ENCODE measurements around the gene SYNGR4.

The SYNGR4 gene

DNA sequence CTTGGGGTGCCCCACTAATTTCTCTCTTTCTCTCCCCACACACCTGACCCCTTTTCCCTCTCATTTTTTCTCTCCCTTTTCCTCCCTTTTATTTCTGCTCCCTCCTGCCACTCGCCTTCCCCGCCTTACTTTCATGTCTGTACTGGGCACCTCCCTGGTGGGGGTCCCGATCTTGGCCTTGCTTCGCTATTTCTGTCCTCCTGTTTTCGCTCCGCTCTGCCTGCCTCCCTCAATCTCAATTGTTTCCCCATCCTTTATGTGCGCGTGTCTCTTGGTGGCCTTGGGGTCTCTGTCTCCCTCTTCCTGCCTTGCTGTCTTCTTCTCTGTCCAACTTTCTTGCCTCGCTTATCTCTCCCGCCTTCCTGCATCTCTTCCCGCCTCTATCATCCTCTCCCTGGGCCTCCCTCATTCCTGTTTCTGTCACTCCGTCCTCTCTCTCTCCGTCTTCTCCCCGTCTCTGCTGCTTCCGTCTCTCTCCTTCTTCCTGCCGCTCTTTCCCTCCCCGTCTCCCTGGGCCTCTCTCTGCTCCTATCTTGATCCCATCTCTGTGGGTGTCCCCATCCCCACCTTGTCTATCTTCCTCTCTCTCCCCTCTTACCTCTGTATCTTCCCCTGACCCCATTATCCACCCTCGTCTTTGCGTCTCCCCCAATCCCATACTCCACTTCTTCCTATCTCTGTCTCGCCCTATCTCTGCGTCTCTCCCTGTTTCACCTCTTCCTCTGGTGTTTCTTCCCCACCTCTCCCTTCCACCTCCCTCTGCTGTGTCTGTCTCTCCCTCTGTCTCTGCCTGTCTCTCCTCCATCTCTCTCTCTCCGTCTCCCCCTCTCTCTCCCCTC is 33.3 kb downstream of the SYNGR4 start:
- no peak for DNase-seq

DNA sequence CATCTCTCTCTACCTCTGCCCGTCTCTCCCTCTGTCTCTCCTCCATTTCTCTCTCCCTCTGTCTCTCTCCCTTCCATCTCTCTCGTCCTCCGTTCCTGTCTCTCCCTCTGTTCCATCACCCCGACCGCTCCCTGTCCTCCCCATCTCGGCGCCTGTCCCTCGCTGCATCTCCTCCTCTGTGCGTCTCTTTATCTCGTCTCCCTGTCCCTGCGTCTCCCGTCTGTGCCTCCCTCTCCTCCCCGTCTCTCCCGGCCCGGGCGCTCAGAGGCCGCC is 33.9 kb downstream of the SYNGR4 start:
- no peak for DNase-seq

DNA sequence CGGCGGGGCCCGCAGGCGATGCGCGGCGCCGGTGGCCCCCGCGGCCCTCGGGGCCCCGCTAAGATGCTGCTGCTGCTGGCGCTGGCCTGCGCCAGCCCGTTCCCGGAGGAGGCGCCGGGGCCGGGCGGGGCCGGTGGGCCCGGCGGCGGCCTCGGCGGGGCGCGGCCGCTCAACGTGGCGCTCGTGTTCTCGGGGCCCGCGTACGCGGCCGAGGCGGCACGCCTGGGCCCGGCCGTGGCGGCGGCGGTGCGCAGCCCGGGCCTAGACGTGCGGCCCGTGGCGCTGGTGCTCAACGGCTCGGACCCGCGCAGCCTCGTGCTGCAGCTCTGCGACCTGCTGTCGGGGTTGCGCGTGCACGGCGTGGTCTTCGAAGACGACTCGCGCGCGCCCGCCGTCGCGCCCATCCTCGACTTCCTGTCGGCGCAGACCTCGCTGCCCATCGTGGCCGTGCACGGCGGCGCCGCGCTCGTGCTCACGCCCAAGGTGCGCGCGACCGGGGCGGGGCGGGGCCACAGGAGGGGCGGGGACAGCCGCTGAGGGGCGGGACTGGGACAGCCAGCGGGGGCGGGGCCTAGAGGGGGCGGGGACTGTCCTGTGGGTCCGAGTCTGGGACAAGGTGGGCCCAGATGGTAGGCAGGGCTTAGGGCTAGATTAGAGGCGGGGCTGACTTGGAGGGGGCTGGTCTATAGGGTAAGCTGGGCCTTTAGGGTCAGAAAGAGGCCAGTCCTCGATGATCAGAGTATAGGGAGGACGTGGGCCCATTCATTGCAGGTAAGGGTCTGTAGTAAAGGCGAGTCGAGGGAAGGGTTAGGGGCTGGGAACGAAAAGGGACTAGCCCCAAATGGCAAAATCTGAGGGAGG is 34.4 kb downstream of the SYNGR4 start:
- DNase-seq = peak; percentile 71 to 91 (median 76)

DNA sequence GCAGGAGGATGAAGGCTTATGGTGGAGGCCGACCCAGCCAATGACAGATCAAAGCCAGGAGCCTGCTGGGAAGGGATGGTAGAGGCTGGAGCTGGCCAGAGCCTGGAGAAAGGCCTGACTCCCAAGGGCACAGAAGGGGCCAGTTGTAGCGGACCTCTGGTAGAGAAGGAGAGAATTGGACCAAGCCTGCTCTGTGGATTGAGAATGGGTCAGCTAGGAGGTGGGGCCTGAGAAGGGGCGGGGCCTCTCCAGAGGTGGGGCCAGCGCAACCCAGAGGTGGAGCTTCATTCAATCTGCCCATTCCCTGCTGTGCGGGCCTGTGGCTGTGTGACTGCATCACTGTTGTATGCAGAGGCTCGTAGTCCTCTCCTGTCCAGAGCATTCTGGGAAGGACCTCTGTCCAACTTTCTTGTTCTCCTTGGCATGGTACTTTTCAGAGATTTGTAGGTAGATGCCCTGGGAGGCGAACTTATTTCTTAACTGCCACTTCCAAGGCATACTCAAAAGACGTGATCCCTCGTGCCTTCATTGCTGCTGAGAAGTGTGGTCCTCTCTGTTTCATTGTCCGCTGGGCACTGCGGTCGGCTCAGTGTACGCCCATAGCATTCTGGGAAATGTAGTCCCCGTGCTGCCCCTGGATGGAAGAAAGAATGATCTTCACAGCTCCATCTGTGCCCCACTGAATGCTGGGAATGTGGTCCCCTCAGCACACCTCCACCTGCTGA is 36.0 kb downstream of the SYNGR4 start:
- DNase-seq = peak in 1 of 5 donors; percentile 29

DNA sequence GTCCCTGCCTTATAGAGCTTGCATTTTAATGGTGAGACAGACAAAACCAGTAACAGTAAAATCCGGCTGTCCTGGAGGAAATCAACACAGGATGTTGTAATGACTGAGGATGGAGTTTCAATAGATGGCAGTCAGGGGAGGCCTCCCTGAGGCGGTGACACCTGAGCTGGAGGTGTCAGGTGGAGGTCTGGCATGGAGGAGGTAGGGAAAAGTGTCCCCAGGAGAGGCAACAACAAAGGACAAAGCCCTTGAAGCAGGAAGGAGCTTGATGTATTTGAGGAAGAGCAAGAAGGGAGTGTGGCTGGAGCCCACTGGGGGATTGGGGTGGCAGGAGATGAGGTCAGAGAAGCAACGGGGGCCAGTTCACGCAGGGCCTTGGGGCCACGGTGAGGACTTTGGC is 37.1 kb downstream of the SYNGR4 start:
- DNase-seq = no peak

DNA sequence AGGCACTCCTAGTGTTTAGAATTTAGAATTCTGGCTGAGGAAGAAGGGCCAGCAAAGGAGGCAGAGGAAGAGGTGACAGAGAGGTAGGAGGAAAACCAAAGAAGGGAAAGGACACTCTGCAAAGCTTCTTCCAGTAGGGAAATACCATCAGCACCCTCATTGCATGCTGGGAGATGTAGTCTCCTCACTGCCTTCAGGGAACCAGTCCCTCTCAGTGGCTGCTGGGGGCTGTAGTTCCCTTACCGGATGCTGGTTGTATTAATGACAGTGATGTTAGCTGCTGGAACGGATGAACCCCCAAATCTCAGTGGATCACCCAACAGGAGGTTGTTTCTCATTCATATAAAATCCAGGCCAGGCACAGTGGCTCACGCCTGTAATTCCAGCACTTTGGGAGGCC is 39.4 kb downstream of the SYNGR4 start:
- DNase-seq = peak in 2 of 5 donors; percentile 21 to 50

DNA sequence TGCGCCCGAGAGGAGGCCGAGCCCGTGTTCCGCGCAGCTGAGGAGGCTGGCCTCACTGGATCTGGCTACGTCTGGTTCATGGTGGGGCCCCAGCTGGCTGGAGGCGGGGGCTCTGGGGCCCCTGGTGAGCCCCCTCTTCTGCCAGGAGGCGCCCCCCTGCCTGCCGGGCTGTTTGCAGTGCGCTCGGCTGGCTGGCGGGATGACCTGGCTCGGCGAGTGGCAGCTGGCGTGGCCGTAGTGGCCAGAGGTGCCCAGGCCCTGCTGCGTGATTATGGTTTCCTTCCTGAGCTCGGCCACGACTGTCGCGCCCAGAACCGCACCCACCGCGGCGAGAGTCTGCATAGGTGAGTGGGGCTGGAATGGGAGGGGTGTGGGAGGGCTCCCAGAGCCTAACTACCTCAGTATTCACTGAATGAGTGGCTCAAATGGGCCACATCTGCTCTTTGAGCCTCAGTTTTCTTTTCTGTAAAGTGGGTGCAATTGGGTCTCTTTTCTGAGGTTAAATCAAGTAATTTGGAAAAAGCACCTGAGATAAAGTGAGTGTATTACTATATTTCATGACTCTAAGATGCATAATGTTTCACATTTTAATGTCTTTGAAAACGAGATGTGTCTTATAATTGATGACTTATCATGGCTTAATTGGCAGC is 41.0 kb downstream of the SYNGR4 start:
- DNase-seq = no peak

DNA sequence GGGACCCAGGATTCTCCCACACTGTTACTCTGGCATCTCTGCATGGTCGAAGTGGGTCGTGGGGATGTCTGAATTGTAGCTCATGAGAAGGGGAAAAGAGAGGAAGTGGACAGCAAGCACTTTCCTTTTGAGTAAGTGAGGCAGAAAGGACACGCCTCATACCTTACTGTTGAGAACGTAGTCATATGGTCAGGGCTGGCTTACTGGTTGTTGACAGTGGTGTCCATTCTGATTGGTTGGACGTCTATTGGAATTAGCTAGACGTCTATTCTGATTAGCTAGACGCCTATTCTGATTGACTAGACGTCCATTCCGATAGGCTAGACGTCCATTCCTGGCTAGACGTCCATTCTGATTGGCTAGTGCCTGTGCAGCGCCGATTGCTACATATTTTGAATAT is 41.7 kb downstream of the SYNGR4 start:
- DNase-seq = no peak

DNA sequence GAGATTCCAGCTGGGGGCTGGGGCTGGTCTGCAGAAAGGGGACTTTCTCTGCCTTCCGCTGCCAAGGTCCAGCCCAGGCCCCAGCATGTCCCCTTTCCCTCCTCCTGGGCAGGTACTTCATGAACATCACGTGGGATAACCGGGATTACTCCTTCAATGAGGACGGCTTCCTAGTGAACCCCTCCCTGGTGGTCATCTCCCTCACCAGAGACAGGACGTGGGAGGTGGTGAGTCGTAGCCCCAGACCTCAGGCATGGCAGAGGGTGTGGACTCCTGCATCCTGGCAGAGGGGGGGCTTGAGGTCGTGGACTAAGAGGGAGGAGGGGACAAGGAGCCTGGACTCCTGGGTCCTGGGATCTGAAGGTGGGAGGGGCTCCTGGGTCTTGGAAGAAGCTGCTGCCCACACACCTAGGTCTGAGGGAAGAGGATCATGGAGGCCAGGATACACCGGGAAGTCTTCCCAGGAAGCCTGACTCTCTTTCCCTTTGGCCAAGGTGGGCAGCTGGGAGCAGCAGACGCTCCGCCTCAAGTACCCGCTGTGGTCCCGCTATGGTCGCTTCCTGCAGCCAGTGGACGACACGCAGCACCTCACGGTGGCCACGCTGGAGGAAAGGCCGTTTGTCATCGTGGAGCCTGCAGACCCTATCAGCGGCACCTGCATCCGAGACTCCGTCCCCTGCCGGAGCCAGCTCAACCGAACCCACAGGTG is 49.9 kb downstream of the SYNGR4 start:
- no peak for DNase-seq

DNA sequence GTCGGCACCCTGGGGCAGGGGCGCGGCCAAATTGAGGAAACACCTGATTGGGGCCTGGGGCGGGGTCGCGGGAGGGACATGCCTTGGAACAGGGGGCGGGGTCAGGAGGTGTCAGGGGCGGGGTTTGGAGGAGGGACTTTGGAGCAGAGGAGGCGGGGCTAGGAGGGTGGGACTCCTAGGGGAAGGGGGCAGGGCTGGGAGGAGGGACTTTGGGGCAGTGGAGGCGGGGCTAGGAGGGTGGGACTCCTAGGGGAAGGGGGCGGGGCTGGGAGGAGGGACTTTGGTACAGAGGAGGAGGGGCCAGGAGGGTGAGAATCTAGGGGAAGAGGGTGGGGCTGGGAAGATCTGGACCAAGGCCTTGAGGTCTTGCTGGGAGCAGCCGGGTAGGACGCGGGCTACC is 51.2 kb downstream of the SYNGR4 start:
- peak; percentile 63 to 82 (median 74) for DNase-seq

DNA sequence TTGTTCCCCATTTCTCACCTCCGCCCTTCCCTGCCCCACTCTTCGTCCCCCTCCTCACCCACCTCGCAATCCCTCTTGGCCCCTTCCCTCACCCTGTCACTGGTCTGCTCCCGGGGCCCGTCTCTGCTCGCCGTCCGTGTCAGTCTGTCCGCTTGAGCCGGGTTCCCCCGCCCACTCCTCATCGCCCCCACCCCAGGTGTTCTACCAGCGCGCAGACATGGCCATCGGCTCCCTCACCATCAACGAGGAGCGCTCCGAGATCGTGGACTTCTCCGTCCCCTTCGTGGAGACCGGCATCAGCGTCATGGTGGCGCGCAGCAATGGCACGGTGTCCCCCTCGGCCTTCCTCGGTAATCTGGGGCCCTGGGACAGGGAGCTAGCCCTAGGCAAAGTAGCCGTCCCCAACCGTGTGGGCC is 51.6 kb downstream of the SYNGR4 start:
- no peak for DNase-seq

DNA sequence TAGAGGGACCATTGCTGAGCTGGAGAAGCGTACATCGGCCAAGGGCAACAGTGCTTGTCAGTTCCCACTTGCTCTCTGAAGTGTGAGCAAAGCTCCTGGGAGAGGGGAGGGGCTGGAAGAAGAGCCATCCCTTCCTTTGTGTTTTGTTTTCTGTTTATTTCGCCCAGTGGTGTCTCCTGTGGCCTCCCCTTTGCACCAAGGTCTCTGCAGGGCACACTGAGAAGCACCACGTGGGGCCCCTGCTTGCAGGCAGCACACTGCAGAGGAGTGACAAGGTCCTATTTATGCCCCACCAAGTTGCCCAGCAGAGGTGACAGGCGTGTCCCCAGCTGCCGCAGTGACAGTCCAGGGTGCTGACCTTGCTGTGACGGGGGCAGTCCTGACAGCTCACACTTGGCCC is 53.3 kb downstream of the SYNGR4 start:
- no peak for DNase-seq

DNA sequence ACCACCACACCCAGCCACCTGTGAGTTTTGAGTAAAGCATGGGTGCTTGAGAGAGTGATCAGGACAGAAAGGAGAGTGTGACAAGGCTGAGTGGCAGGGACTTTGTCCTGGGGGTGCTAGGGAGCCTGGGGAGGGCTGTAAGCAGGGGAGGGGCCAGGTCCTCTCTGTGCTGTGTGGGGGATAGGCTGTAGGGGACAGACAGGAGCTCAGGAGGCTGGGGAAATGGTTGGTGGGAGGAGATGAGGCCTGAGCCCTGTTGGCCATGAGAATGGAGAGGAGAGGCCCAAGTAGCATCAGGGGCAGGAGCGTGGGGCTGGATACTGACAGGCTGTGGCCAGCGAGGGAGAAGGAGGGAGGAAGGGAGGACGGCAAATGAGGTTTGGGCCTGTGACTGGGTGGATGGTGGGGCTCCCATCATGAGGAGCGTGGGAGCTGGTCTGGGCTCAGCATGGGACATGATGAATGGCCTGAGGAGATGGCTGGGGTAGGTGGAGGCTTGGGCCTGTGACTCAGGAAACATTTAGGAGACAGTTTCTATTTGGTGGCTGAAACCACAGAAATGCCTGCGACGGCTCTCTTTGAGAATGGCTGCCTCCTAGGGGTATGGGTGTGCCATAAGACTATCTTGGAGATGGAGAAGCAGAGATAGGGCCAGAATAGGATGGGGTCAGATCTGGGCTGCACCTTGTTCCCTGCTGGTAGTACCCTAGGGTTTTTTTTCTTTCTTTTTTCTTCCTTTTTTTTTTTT is 54.3 kb downstream of the SYNGR4 start:
- no peak for DNase-seq

DNA sequence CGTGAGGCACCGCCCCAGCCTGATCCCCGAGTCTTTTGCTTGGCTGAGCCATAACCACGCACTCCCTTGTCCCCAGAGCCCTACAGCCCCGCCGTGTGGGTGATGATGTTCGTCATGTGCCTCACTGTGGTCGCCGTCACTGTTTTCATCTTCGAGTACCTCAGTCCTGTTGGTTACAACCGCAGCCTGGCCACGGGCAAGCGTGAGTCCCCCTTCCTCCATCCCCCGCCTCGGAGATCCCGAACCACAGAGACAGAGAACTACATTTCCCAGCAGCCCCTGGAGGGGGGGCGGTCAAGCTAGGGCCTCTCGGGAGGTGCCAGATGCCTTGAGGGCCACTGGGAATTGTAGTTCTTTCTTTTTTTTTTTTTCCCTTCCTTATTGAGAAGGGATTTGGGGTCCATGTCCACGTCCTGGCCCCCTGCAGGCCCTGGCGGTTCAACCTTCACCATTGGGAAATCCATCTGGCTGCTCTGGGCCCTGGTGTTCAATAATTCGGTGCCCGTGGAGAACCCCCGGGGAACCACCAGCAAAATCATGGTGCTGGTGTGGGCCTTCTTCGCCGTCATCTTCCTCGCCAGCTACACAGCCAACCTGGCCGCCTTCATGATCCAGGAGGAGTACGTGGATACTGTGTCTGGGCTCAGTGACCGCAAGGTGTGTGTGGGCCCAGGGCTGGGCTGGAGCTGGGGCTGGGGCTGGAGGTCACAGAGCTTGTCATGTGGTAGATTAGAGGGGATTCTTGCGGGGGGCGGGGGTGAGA is 55.2 kb downstream of the SYNGR4 start:
- peak; percentile 36 to 66 (median 59) for DNase-seq

DNA sequence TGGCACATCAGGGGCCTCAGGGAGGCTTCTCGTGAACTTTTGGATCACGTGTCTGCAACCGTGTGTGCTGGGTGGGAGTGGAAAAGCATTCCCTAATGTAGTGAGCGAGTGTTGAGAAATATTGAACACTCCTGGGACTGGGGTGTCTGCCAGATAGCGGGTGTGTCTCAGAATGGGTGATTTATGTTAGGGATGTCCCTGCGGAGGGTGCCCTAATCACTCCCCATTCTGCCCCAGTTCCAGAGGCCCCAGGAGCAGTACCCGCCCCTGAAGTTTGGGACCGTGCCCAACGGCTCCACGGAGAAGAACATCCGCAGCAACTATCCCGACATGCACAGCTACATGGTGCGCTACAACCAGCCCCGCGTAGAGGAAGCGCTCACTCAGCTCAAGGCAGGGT is 57.4 kb downstream of the SYNGR4 start:
- DNase-seq = no peak

DNA sequence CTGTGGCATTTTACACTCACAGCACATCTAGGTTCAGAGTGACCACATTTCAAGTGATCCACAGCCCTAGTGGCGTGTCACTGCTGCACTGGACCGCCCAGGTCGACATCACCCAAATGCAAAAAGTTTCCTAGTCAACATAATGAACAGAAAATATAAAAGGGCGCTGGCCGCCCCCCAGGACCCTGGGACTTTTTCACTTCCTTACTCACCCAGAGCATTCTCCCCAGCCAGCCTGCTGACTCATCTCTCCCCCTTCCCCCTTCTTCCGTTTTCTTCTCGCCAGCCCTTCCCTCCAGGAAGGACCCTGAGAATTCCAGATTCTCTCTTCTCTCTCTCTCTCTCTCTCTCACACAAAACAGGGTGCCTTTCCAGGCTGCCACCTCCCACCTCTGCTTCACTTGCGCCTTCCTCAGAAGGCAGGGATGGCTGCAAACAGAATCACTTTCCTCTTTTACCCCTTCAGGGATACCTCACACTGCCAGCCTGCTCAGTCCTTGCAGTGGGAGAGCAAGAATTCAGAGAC is 60.6 kb downstream of the SYNGR4 start:
- no peak for DNase-seq
